Panc1 (cell line): Measurements from ENCODE around the gene FYCO1.

Experiments
- CTCF ChIP-seq: fragments of 450-650 bp; IDR thresholded peaks from 2 replicates; pipeline ENCODE4 v1.5.1; 2017; ENCODE audit warnings: mild to moderate bottlenecking
- POLR2AphosphoS5 ChIP-seq: IDR thresholded peaks from 2 replicates; pipeline ENCODE4 v1.6.1; 2012; ENCODE audit warnings: mild to moderate bottlenecking, low read depth, low read length, moderate library complexity

GRCh38 chr3:45967724-45968123 is 27.9 kb downstream of the FYCO1 start:
- TF ChIP-seq CTCF (no peak), POLR2AphosphoS5 (no peak)
